H9 (cell line): ENCODE data around the gene ZNF609. TPM values are rescaled to one million over a fixed set of nuclear protein-coding genes. Genes with fewer than 3 reads are reported as not detected.
A peak's percentile ranks its signal among the peaks of the same experiment; 100 is the strongest.

ENCODE experiments used
- DNase-seq: peaks from one replicate; pipeline ENCODE4 v3.0.0-alpha.2; 2017
- H2AFZ ChIP-seq: one replicate; pipeline ENCODE4 v1.6.1; 2013; ENCODE audit warnings: mild to moderate bottlenecking, low read length, control low read depth, moderate library complexity
- H2AK5ac ChIP-seq: 2 replicates; pipeline ENCODE4 v1.6.1; 2013; ENCODE audit warnings: low read length, control low read depth, mixed read lengths; ENCODE audit not compliant: insufficient read length
- H2BK120ac ChIP-seq: one replicate; pipeline ENCODE4 v1.6.1; 2013; ENCODE audit warnings: low read depth, mild to moderate bottlenecking, low read length, control low read depth, inconsistent platforms; ENCODE audit not compliant: poor library complexity, severe bottlenecking
- H2BK12ac ChIP-seq: 2 replicates; pipeline ENCODE4 v1.6.1; 2013; ENCODE audit warnings: low read length, control low read depth, mixed read lengths, low read depth; ENCODE audit not compliant: insufficient read length
- H2BK15ac ChIP-seq: 2 replicates; pipeline ENCODE4 v1.6.1; 2013; ENCODE audit warnings: low read depth, low read length, control low read depth
- H2BK20ac ChIP-seq: one replicate; pipeline ENCODE4 v1.6.1; 2013; ENCODE audit warnings: low read depth, mild to moderate bottlenecking, low read length, control low read depth, inconsistent platforms; ENCODE audit not compliant: poor library complexity, severe bottlenecking
- H2BK5ac ChIP-seq: 2 replicates; pipeline ENCODE4 v1.6.1; 2013; ENCODE audit warnings: low read length, control low read depth, mixed read lengths; ENCODE audit not compliant: insufficient read length
- H3K14ac ChIP-seq: 2 replicates; pipeline ENCODE4 v1.6.1; 2013; ENCODE audit warnings: low read length, control low read depth; ENCODE audit not compliant: insufficient read depth
- H3K18ac ChIP-seq: 2 replicates; pipeline ENCODE4 v1.6.1; 2013; ENCODE audit warnings: low read depth, mild to moderate bottlenecking, mixed read lengths, low read length, control low read depth; ENCODE audit not compliant: insufficient read length
- H3K23ac ChIP-seq: 2 replicates; pipeline ENCODE4 v1.6.1; 2013; ENCODE audit warnings: low read length, control low read depth, mixed read lengths, low read depth; ENCODE audit not compliant: insufficient read length
- H3K23me2 ChIP-seq: 2 replicates; pipeline ENCODE4 v1.6.1; 2013; ENCODE audit warnings: low read depth, mild to moderate bottlenecking, mixed read lengths, low read length, control low read depth; ENCODE audit not compliant: insufficient read length, poor library complexity, severe bottlenecking
- H3K27ac ChIP-seq: 2 replicates; pipeline ENCODE4 v1.5.1; 2013; ENCODE audit warnings: low read length, control low read depth, mixed read lengths, low read depth; ENCODE audit not compliant: insufficient read length
- H3K27me3 ChIP-seq: 2 replicates; pipeline ENCODE4 v1.6.1; 2013; ENCODE audit warnings: low read length, control low read depth, inconsistent platforms; ENCODE audit not compliant: insufficient read depth
- H3K4ac ChIP-seq: 2 replicates; pipeline ENCODE4 v1.6.1; 2013; ENCODE audit warnings: low read depth, mild to moderate bottlenecking, control low read depth, inconsistent platforms, low read length, moderate library complexity
- H3K4me1 ChIP-seq: 2 replicates; pipeline ENCODE4 v1.6.1; 2013; ENCODE audit warnings: low read length, control low read depth, inconsistent platforms; ENCODE audit not compliant: insufficient read depth
- H3K4me2 ChIP-seq: 2 replicates; pipeline ENCODE4 v1.6.1; 2013; ENCODE audit warnings: low read length, control low read depth, mixed read lengths; ENCODE audit not compliant: insufficient read length, insufficient read depth
- H3K56ac ChIP-seq: 2 replicates; pipeline ENCODE4 v1.6.1; 2013; ENCODE audit warnings: low read depth, mild to moderate bottlenecking, mixed read lengths, low read length, control low read depth; ENCODE audit not compliant: insufficient read length
- H3K79me1 ChIP-seq: 2 replicates; pipeline ENCODE4 v1.6.1; 2013; ENCODE audit warnings: low read depth, mild to moderate bottlenecking, moderate library complexity, low read length, control low read depth, inconsistent platforms; ENCODE audit not compliant: insufficient read depth, poor library complexity, severe bottlenecking
- H3K79me2 ChIP-seq: 2 replicates; pipeline ENCODE4 v1.6.1; 2013; ENCODE audit warnings: low read length, control low read depth, inconsistent platforms; ENCODE audit not compliant: insufficient read depth
- H3K9ac ChIP-seq: 2 replicates; pipeline ENCODE4 v1.6.1; 2013; ENCODE audit warnings: low read length, control low read depth, mixed read lengths; ENCODE audit not compliant: insufficient read length; ENCODE audit errors: extremely low read depth
- H3K9me3 ChIP-seq: one replicate; pipeline ENCODE4 v1.6.1; 2013; ENCODE audit warnings: low read depth, low read length, inconsistent platforms; ENCODE audit not compliant: control insufficient read depth
- H3T11ph ChIP-seq: one replicate; pipeline ENCODE4 v1.6.1; 2013; ENCODE audit warnings: mild to moderate bottlenecking, low read length, control low read depth, inconsistent platforms
- H4K20me1 ChIP-seq: one replicate; pipeline ENCODE4 v1.6.1; 2013; ENCODE audit not compliant: control insufficient read depth, insufficient read length, insufficient read depth
- H4K5ac ChIP-seq: 2 replicates; pipeline ENCODE4 v1.6.1; 2013; ENCODE audit warnings: low read depth, mild to moderate bottlenecking, mixed read lengths, low read length, control low read depth; ENCODE audit not compliant: insufficient read length
- H4K8ac ChIP-seq: replicated peaks from 2 replicates; pipeline ENCODE4 v1.6.1; 2013; ENCODE audit warnings: low read length, control low read depth, mixed read lengths, low read depth; ENCODE audit not compliant: insufficient read length
- H4K91ac ChIP-seq: 2 replicates; pipeline ENCODE4 v1.6.1; 2013; ENCODE audit warnings: low read depth, mild to moderate bottlenecking, moderate library complexity, mixed read lengths, low read length, control low read depth; ENCODE audit not compliant: insufficient read length
- H3K27ac Mint-ChIP-seq, 3 experiments: 2 replicates in 2 of 3; 3 replicates in 1 of 3; pipeline ENCODE4 v1.8.0; 2020 to 2021; ENCODE audit warnings: mixed read lengths in 3 of 3, mild to moderate bottlenecking in 1 of 3, moderate library complexity in 1 of 3
- H3K27me3 Mint-ChIP-seq: 2 replicates; pipeline ENCODE4 v1.8.0; 2021; ENCODE audit warnings: low read depth, mild to moderate bottlenecking, moderate library complexity, mixed read lengths
- H3K36me3 Mint-ChIP-seq, 3 experiments: 2 replicates in 2 of 3; 3 replicates in 1 of 3; pipeline ENCODE4 v1.8.0; 2020 to 2021; ENCODE audit warnings: low read depth in 3 of 3, mixed read lengths in 3 of 3; ENCODE audit not compliant: insufficient read depth in 1 of 3
- H3K4me1 Mint-ChIP-seq, 2 experiments: 2 replicates each; pipeline ENCODE4 v1.8.0; 2020; ENCODE audit warnings: mixed read lengths in 2 of 2
- H3K4me3 Mint-ChIP-seq, 2 experiments: 2 replicates in 1 of 2; 3 replicates in 1 of 2; pipeline ENCODE4 v1.8.0; 2020 to 2021; ENCODE audit warnings: mild to moderate bottlenecking in 2 of 2, mixed read lengths in 2 of 2, moderate library complexity in 1 of 2
- H3K9me3 Mint-ChIP-seq, 2 experiments: 2 replicates in 1 of 2; 3 replicates in 1 of 2; pipeline ENCODE4 v1.8.0; 2020; ENCODE audit warnings: mild to moderate bottlenecking in 2 of 2, mixed read lengths in 2 of 2, moderate library complexity in 1 of 2
- WGBS: extraction: QIAGEN DNeasy Blood & Tissue Kit; methylation state at CpG from one replicate; pipeline ENCODE4 v1.1.7; 2013; ENCODE audit warnings: missing lambda C conversion rate, low lambda C conversion rate, mixed read lengths; ENCODE audit not compliant: insufficient read length; ENCODE audit errors: extremely low coverage; 5-methylcytosine and 5-hydroxymethylcytosine counted together
- total RNA-seq: library from RNA; stranded (reverse); gene quantifications from 2 replicates; pipeline ENCODE4 v1.2.1, GENCODE V29; 2021
- TF ChIP-seq, protein P1 (sequence below): fragments of 200-600 bp; sonication (generic); conservative IDR thresholded peaks from 3 replicates; pipeline ENCODE4 v1.8.0; 2021; ENCODE audit warnings: antibody characterized with exemption, mild to moderate bottlenecking

ZNF609 gene
- total RNA-seq, 1 experiment from 2014 or later = 45.3 TPM

DNA sequence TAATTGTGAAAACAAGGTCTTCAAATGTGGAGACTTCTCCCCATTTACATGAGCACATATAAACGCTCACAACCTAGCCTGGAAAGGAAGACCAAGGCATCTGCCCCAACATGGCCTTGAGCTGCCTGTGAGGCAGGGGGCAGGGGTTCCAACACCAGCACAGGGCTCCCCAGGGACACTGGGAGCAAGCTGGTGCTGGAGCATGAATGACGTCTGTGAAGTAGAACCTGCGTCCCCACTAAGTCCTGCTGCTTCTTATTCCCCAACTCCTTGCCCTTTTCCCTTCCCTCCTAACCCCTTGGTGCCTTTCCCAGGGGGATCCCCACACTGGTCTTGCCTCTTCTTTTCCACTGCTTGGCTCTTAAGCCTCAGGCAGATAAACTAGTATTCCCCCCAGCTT, 221.9 kb downstream of the ZNF609 start:
- WGBS = no CpG with 5 or more reads among the region's 3 CpGs
- H2BK12ac ChIP-seq = no peak overlapping the region
- H3K23me2 ChIP-seq = no peaks in the 10 kb centered on the region
- H3K4me1 Mint-ChIP-seq = peaks cover 15 to 25% of the 10 kb centered on the region in 2 experiments
- H3K4ac ChIP-seq = no peak overlapping the region
- peaks cover 6% of the 10 kb centered on the region; the same call in 1 of the 2 replicates for H3K27me3 Mint-ChIP-seq
- H3K36me3 Mint-ChIP-seq = peaks cover 20 to 89% (median 61%) of the 10 kb centered on the region in 3 experiments; a peak in 6 of 7 replicates
- no peak overlapping the region for H3K4me2 ChIP-seq
- no peaks in the 10 kb centered on the region for H3K4me1 ChIP-seq
- no peaks in the 10 kb centered on the region for H4K20me1 ChIP-seq
- no peak overlapping the region for H4K8ac ChIP-seq
- no peaks in the 10 kb centered on the region for H3K79me2 ChIP-seq
- no peak overlapping the region for H3T11ph ChIP-seq
- no peak overlapping the region for H4K5ac ChIP-seq
- TF ChIP-seq, protein P1, sequence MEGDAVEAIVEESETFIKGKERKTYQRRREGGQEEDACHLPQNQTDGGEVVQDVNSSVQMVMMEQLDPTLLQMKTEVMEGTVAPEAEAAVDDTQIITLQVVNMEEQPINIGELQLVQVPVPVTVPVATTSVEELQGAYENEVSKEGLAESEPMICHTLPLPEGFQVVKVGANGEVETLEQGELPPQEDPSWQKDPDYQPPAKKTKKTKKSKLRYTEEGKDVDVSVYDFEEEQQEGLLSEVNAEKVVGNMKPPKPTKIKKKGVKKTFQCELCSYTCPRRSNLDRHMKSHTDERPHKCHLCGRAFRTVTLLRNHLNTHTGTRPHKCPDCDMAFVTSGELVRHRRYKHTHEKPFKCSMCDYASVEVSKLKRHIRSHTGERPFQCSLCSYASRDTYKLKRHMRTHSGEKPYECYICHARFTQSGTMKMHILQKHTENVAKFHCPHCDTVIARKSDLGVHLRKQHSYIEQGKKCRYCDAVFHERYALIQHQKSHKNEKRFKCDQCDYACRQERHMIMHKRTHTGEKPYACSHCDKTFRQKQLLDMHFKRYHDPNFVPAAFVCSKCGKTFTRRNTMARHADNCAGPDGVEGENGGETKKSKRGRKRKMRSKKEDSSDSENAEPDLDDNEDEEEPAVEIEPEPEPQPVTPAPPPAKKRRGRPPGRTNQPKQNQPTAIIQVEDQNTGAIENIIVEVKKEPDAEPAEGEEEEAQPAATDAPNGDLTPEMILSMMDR = no peak
- no peaks in the 10 kb centered on the region; a peak in 1 of 5 replicates for H3K9me3 Mint-ChIP-seq
- H3K27ac Mint-ChIP-seq = peak overlapping the region in 1 of 3 experiments; percentile 69; a peak in 1 of 7 replicates
- H2BK20ac ChIP-seq = no peak overlapping the region
- H3K56ac ChIP-seq = no peak overlapping the region
- H2AFZ ChIP-seq = no peak overlapping the region
- no peaks in the 10 kb centered on the region for H3K79me1 ChIP-seq
- H3K27ac ChIP-seq = no peak overlapping the region
- H2BK15ac ChIP-seq = no peak overlapping the region
- H3K18ac ChIP-seq = no peak overlapping the region
- no peaks in the 10 kb centered on the region for H3K9me3 ChIP-seq
- H3K4me3 Mint-ChIP-seq = no peak overlapping the region
- H3K14ac ChIP-seq = no peak overlapping the region
- no peak overlapping the region for H4K91ac ChIP-seq
- no peak overlapping the region for H2AK5ac ChIP-seq
- H3K9ac ChIP-seq = no peak overlapping the region
- H3K27me3 ChIP-seq = no peaks in the 10 kb centered on the region
- no peak for DNase-seq
- no peak overlapping the region for H3K23ac ChIP-seq
- no peak overlapping the region for H2BK5ac ChIP-seq
- no peak overlapping the region for H2BK120ac ChIP-seq
